Colonic mucosa (tissue), 4 donors: ENCODE data around the gene XBP1. TPM values are rescaled to one million over a fixed set of nuclear protein-coding genes. Genes with fewer than 3 reads are reported as not detected.
"Not testable (repeated sequence)": the region's sequence is repeated elsewhere in the genome, so short reads cannot be mapped to it uniquely, and the experiment has no call there.

Experiments used
- DNase-seq: peaks from one replicate; pipeline ENCODE4 v3.0.0-alpha.2; 2020
- H3K27ac ChIP-seq: fragments of 200-600 bp; one replicate; pipeline ENCODE4 v1.8.0; 2021
- H3K27me3 ChIP-seq: fragments of 200-600 bp; one replicate; pipeline ENCODE4 v1.8.0; 2021
- H3K36me3 ChIP-seq: fragments of 200-600 bp; one replicate; pipeline ENCODE4 v1.8.0; 2021
- H3K4me1 ChIP-seq: fragments of 200-600 bp; one replicate; pipeline ENCODE4 v1.8.0; 2021; ENCODE audit warnings: mild to moderate bottlenecking
- H3K4me3 ChIP-seq: fragments of 200-600 bp; one replicate; pipeline ENCODE4 v1.8.0; 2021
- H3K9ac ChIP-seq, 2 donors: one replicate each; pipeline ENCODE4 v1.7.0; 2013; ENCODE audit warnings: control low read depth in 2 of 2, low read depth in 2 of 2, low read length in 2 of 2
- H3K9me3 ChIP-seq: fragments of 200-600 bp; one replicate; pipeline ENCODE4 v1.8.0; 2021
- intact Hi-C: fragments of 100-400 bp; cut with DNase I; formaldehyde crosslinking; loops from one replicate; pipeline ENCODE4 v1.14.1; 2022
- total RNA-seq, 2 donors: library from RNA; stranded (reverse); fragmentation: NEBNext Ultra II Directional in 1 of 2; extraction: Animal tissue kit (Norgen Biotek cat#: 25700) in 1 of 2; gene quantifications; one replicate each; pipeline ENCODE4 v1.2.1, GENCODE V29; 2021
- TF ChIP-seq, protein P1 (sequence below): fragments of 200-600 bp; IDR thresholded peaks from one replicate; pipeline ENCODE4 v1.8.0; 2022; ENCODE audit warnings: antibody characterized with exemption, mild to moderate bottlenecking
- donor health status: healthy.
- donor health status: DM: no; HTN: no; CAD: no.
- donor health status: DM: no; HTN: no; CAD: no.

Gene XBP1
- total RNA-seq, 2 donors from 2014 or later, result 210 to 251 TPM

DNA sequence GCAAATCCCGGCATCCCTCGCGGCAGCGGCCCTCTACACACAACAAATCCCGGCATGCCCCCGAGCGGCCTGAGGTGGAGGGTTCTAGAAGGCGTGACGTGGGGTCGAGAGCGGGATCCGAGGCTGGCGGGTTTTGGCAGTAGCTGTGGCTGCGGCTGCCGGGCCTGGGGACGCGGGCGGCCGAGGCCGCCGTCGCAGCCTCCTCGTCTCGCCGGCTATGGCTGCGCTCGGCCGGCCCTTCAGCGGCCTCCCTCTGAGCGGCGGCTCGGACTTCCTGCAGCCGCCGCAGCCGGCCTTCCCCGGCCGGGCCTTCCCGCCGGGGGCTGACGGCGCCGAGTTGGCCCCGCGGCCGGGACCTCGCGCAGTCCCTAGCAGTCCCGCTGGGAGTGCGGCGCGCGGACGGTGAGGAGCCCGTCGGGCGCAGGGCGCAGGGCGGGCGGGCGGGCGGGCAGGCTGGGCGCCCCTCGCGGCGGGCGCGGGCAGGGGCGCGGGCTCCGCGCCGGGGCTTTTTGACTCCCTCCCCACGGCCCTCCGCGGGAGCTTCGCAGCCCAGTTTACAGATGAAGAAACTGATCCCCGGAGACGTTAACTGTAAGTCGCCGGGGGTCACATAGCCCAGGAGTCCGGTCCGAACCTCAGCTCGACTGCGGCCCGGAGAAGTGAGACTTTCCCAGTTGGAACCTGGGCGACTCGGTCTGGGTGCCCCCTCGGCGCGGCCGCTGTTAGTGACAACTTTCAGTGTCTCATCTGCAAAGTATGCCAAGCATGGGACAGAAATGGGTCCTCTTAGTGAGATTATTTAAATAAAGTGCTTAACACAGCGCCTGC, 27.5 kb downstream of the XBP1 start, which contains the start of gene CCDC117:
Gene CCDC117 (plus strand): TSS at position 63 of the 828 bp plus-strand sequence. CDS start 155 bp downstream, at position 218.
- TF ChIP-seq, protein P1, sequence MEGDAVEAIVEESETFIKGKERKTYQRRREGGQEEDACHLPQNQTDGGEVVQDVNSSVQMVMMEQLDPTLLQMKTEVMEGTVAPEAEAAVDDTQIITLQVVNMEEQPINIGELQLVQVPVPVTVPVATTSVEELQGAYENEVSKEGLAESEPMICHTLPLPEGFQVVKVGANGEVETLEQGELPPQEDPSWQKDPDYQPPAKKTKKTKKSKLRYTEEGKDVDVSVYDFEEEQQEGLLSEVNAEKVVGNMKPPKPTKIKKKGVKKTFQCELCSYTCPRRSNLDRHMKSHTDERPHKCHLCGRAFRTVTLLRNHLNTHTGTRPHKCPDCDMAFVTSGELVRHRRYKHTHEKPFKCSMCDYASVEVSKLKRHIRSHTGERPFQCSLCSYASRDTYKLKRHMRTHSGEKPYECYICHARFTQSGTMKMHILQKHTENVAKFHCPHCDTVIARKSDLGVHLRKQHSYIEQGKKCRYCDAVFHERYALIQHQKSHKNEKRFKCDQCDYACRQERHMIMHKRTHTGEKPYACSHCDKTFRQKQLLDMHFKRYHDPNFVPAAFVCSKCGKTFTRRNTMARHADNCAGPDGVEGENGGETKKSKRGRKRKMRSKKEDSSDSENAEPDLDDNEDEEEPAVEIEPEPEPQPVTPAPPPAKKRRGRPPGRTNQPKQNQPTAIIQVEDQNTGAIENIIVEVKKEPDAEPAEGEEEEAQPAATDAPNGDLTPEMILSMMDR, result no peak
- Histone ChIP-seq H3K27ac (peak within 1 kb of the TSS; percentile 94), H3K36me3 (no peaks in the 10 kb centered on the region), H3K4me3 (peak within 1 kb of the TSS; percentile 54), H3K9ac (peak within 1 kb of the TSS; percentile 90 to 98), H3K4me1 (no peaks in the 10 kb centered on the region), H3K9me3 (no peaks in the 10 kb centered on the region), H3K27me3 (no peaks in the 10 kb centered on the region)
- peak; percentile 98 for DNase-seq
- intact Hi-C loops, result no loop called here

GRCh38 chr22:28771195-28771791, 29.1 kb downstream of the XBP1 start:
- no peaks in the 10 kb centered on the region for H3K9me3 ChIP-seq
- H3K27ac ChIP-seq, result no peak overlapping the region
- no peak overlapping the region for H3K4me3 ChIP-seq
- no peaks in the 10 kb centered on the region for H3K27me3 ChIP-seq
- intact Hi-C loops, result no loop called here
- DNase-seq, result no peak
- TF ChIP-seq, protein P1, result no peak
- H3K9ac ChIP-seq, result no peak overlapping the region
- no peaks in the 10 kb centered on the region for H3K4me1 ChIP-seq
- H3K36me3 ChIP-seq, result no peaks in the 10 kb centered on the region

GRCh38 chr22:28769394-28770085, 30.8 kb downstream of the XBP1 start:
- no peak overlapping the region for H3K9ac ChIP-seq
- DNase-seq, result no peak
- no peaks in the 10 kb centered on the region for H3K9me3 ChIP-seq
- H3K4me3 ChIP-seq, result no peak overlapping the region
- no peaks in the 10 kb centered on the region for H3K4me1 ChIP-seq
- TF ChIP-seq, protein P1, result no peak
- intact Hi-C loops, result no loop called here
- no peak overlapping the region for H3K27ac ChIP-seq
- no peaks in the 10 kb centered on the region for H3K36me3 ChIP-seq
- H3K27me3 ChIP-seq, result no peaks in the 10 kb centered on the region

DNA sequence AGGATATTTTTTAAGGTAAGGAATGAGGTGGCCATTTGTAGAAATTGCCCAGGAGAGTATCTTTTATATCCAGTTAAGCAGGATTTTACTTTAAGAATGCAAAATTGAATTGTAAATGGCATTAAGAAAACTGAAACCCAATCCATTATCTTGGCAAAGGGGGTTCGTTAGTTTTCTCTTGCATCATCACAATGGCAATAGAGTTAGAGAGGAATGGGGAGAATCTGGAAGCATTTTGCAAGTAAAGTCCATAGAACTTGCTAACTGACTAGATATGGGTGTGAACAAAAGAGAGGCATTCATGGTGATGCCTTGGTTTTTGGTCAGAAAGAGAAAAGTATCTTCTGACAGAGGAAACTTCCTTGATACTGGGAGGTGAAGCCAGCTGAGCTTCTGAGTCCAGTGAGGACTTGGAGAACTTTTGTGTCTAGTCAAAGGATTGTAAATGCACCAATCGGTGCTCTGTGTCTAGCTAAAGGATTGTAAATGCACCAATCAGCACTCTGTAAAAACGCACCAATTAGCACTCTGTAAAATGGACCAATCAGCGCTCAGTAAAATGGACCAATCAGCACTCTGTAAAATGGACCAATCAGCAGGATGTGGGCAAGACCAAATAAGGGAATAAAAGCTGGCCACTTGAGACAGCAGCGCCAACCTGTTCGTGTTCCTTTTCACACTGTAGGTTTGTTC, 31.5 kb downstream of the XBP1 start:
- H3K36me3 ChIP-seq, result no peaks in the 10 kb centered on the region
- no peak overlapping the region for H3K27ac ChIP-seq
- TF ChIP-seq, protein P1, result no peak
- no peak overlapping the region for H3K9ac ChIP-seq
- no peaks in the 10 kb centered on the region for H3K27me3 ChIP-seq
- no peaks in the 10 kb centered on the region for H3K9me3 ChIP-seq
- intact Hi-C loops, result no loop called here
- H3K4me1 ChIP-seq, result no peaks in the 10 kb centered on the region
- DNase-seq, result no peak
- H3K4me3 ChIP-seq, result no peak overlapping the region

DNA sequence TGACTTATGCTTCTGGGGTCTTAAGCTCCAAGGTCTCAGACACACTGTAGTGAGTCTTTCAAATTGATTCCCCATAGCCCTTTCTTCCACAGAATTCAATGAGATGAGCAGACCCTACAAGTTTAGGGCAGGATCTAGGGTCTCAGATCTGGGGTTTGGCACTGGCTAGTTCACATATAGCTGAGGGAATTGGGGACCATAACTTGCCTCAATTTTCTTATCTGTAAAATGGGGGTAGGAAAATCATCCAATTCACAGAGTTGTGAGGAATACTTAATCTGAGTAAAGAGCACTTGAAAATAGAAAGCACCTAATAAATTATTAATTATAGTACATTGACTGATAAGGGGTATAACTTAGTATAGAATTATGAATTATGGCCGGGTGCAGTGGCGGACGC, 33.7 kb downstream of the XBP1 start:
- Histone ChIP-seq H3K27ac (no peak overlapping the region), H3K9me3 (no peaks in the 10 kb centered on the region), H3K9ac (no peak overlapping the region), H3K27me3 (no peaks in the 10 kb centered on the region), H3K4me1 (no peaks in the 10 kb centered on the region), H3K4me3 (no peak overlapping the region), H3K36me3 (no peaks in the 10 kb centered on the region)
- TF ChIP-seq, protein P1, result no peak
- no peak for DNase-seq
- intact Hi-C loops, result no loop called here

DNA sequence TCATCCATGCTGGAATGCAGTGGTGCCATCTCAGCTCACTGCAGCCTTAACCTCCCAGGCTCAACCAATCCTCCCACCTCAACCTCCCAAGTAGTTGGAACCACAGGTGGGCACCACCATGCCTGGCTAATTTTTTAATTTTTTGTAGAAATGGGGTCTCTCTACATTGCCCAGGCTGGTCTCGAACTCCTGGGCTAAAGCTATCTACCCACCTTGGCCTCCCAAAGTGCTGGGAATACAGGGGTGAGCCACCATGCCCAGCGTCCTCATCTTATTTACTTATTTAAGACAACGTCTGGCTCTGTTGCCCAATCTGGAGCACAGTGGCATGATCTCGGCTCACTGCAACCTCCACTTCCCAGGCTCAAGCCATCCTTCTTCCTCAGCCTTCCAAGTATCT, 38.4 kb downstream of the XBP1 start:
- H3K36me3 ChIP-seq, DNase-seq, H3K4me3 ChIP-seq, H3K27me3 ChIP-seq, H3K27ac ChIP-seq, H3K4me1 ChIP-seq, intact Hi-C loops, H3K9me3 ChIP-seq, H3K9ac ChIP-seq: not testable (repeated sequence)
